Loucy (cell line): ENCODE results near the gene FAM193A.

Experiments
- H2AFZ ChIP-seq: fragments of 200-600 bp; sonication (generic); 2 replicates; pipeline ENCODE4 v1.6.0; 2016; ENCODE audit warnings: antibody characterized with exemption, mild to moderate bottlenecking, low read length, moderate library complexity
- H3F3A ChIP-seq: fragments of 200-600 bp; 2 replicates; pipeline ENCODE4 v1.6.0; 2016; ENCODE audit warnings: antibody characterized with exemption, low read depth, mild to moderate bottlenecking
- H3K27me3 ChIP-seq: fragments of 200-600 bp; sonication (generic); 2 replicates; pipeline ENCODE4 v1.6.1; 2014; ENCODE audit warnings: low read length, mild to moderate bottlenecking; ENCODE audit not compliant: insufficient read depth, poor library complexity, severe bottlenecking
- H3K36me3 ChIP-seq: fragments of 200-600 bp; sonication (generic); 2 replicates; pipeline ENCODE4 v1.6.1; 2016; ENCODE audit warnings: low read length; ENCODE audit not compliant: insufficient read depth
- H3K4me1 ChIP-seq: fragments of 200-600 bp; sonication (generic); 2 replicates; pipeline ENCODE4 v1.5.1; 2014; ENCODE audit warnings: low read length, mild to moderate bottlenecking; ENCODE audit not compliant: insufficient read depth, poor library complexity, severe bottlenecking
- H3K4me2 ChIP-seq: fragments of 200-600 bp; sonication (generic); 2 replicates; pipeline ENCODE4 v1.6.0; 2014; ENCODE audit warnings: antibody characterized with exemption, low read length, low read depth, mild to moderate bottlenecking; ENCODE audit not compliant: poor library complexity, severe bottlenecking
- H3K4me3 ChIP-seq: fragments of 200-600 bp; sonication (generic); 2 replicates; pipeline ENCODE4 v1.5.1; 2014; ENCODE audit warnings: low read length, mild to moderate bottlenecking, mixed read lengths; ENCODE audit not compliant: poor library complexity, severe bottlenecking
- H3K79me2 ChIP-seq: fragments of 200-600 bp; sonication (generic); 2 replicates; pipeline ENCODE4 v1.6.1; 2014; ENCODE audit warnings: low read length; ENCODE audit not compliant: insufficient read depth
- H3K9ac ChIP-seq: fragments of 200-600 bp; sonication (generic); 2 replicates; pipeline ENCODE4 v1.6.0; 2014; ENCODE audit warnings: mild to moderate bottlenecking, low read depth, low read length, moderate library complexity; ENCODE audit not compliant: poor library complexity, severe bottlenecking
- H3K9me2 ChIP-seq: fragments of 200-600 bp; sonication (generic); replicated peaks from 2 replicates; pipeline ENCODE4 v1.6.1; 2016; ENCODE audit warnings: low read depth, low read length, mixed read lengths
- H3K9me3 ChIP-seq: fragments of 200-600 bp; sonication (generic); 2 replicates; pipeline ENCODE4 v1.6.1; 2014; ENCODE audit warnings: mild to moderate bottlenecking, antibody characterized with exemption, low read length, low read depth; ENCODE audit not compliant: insufficient read depth
- H4K20me1 ChIP-seq: fragments of 200-600 bp; sonication (generic); 2 replicates; pipeline ENCODE4 v1.6.0; 2014; ENCODE audit warnings: antibody characterized with exemption, low read length, mild to moderate bottlenecking; ENCODE audit not compliant: insufficient read depth, poor library complexity, severe bottlenecking
- EZH2phosphoT487 ChIP-seq: fragments of 200-600 bp; IDR thresholded peaks from 2 replicates; pipeline ENCODE4 v1.6.1; 2018; ENCODE audit warnings: antibody characterized with exemption, mild to moderate bottlenecking, moderate library complexity, borderline replicate concordance
- TF ChIP-seq, protein P1 (sequence below): fragments of 200-600 bp; sonication (generic); conservative IDR thresholded peaks from 2 replicates; pipeline ENCODE4 v1.5.1; 2014; ENCODE audit warnings: mild to moderate bottlenecking, antibody characterized with exemption, low read length

The FAM193A gene

DNA sequence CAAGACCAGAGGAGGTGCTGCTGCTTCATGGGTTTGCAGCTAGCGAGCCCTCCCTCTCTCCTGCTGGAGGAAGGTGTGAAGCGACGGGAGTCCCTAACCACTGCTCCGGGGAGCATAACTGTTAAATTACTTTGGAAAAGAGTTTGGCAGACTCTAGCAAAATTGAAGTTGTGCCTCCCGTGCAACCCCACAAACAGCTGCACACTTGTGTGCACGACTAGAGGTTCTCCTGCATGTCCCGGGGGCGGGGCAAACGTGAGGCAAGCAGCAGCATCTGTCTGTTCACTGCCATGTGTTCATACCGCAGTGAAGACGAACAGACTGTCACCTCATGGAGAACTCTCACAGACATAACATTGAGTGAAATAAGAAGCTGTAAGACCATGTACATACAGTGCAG, 185.1 kb downstream of the FAM193A start:
- no peak overlapping the region for H3K4me2 ChIP-seq
- no peaks in the 10 kb centered on the region for H3K9me3 ChIP-seq
- no peaks in the 10 kb centered on the region for H3K79me2 ChIP-seq
- TF ChIP-seq, protein P1, sequence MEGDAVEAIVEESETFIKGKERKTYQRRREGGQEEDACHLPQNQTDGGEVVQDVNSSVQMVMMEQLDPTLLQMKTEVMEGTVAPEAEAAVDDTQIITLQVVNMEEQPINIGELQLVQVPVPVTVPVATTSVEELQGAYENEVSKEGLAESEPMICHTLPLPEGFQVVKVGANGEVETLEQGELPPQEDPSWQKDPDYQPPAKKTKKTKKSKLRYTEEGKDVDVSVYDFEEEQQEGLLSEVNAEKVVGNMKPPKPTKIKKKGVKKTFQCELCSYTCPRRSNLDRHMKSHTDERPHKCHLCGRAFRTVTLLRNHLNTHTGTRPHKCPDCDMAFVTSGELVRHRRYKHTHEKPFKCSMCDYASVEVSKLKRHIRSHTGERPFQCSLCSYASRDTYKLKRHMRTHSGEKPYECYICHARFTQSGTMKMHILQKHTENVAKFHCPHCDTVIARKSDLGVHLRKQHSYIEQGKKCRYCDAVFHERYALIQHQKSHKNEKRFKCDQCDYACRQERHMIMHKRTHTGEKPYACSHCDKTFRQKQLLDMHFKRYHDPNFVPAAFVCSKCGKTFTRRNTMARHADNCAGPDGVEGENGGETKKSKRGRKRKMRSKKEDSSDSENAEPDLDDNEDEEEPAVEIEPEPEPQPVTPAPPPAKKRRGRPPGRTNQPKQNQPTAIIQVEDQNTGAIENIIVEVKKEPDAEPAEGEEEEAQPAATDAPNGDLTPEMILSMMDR: no peak
- TF ChIP-seq EZH2phosphoT487: no peak
- no peaks in the 10 kb centered on the region for H3F3A ChIP-seq
- H3K9ac ChIP-seq: no peak overlapping the region
- peaks cover 3% of the 10 kb centered on the region for H4K20me1 ChIP-seq
- no peaks in the 10 kb centered on the region for H3K9me2 ChIP-seq
- H3K27me3 ChIP-seq: no peaks in the 10 kb centered on the region
- peaks cover 45% of the 10 kb centered on the region; the same call in 1 of the 2 replicates for H3K36me3 ChIP-seq
- H3K4me1 ChIP-seq: no peaks in the 10 kb centered on the region
- H3K4me3 ChIP-seq: no peak overlapping the region
- H2AFZ ChIP-seq: no peak overlapping the region

DNA sequence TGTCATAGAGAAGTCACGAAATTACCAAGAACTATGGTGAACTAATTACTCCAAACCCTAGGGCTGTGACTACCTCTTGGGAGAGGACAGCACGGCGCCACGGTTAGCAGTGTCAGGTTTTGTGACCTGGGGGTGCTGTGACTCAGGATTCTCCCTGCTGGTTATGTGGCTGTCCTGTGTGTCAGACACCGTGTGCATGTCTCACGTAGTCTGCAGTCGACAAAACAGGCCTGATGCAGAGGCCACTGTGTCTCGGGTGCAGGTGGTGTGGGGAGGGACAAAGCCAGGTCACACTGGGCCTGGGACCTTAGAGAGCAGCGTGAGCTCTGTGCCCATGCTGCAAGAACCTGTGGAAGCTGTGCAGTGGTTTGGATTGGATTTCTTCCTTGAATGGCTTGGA, 185.6 kb downstream of the FAM193A start:
- H3K9me3 ChIP-seq: no peaks in the 10 kb centered on the region
- H3K79me2 ChIP-seq: no peaks in the 10 kb centered on the region
- peaks cover 41% of the 10 kb centered on the region; the same call in 1 of the 2 replicates for H3K36me3 ChIP-seq
- H4K20me1 ChIP-seq: peaks cover 3% of the 10 kb centered on the region
- no peak overlapping the region for H3K4me3 ChIP-seq
- H3K4me2 ChIP-seq: no peak overlapping the region
- no peaks in the 10 kb centered on the region for H3K4me1 ChIP-seq
- no peaks in the 10 kb centered on the region for H3K27me3 ChIP-seq
- TF ChIP-seq, protein P1: no peak
- no peak for TF ChIP-seq EZH2phosphoT487
- no peaks in the 10 kb centered on the region for H3F3A ChIP-seq
- no peaks in the 10 kb centered on the region for H3K9me2 ChIP-seq
- no peak overlapping the region for H3K9ac ChIP-seq
- H2AFZ ChIP-seq: no peak overlapping the region

DNA sequence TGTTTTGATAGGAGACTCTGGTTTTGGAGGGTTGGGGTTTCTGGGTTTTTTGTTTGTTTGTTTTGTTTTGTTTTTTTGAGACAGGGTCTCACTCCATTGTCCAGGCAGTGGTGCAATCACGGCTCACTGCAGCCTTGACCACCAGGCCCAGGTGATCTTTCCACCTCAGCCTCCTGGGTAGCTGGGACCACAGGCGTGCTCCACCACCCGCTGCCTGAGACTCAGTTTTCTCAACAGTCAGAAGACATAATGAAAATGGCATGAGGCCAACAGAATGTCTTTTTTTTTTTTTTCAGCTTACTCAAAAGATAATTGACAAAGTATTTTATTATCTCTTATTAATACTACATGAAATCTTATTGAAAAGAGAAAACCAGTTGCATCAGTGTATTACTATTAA, 187.3 kb downstream of the FAM193A start:
- TF ChIP-seq, protein P1: no peak
- TF ChIP-seq EZH2phosphoT487: no peak
- H3K9me3 ChIP-seq: no peaks in the 10 kb centered on the region
- H3K27me3 ChIP-seq: no peaks in the 10 kb centered on the region
- no peak overlapping the region for H3K9ac ChIP-seq
- H3F3A ChIP-seq: no peaks in the 10 kb centered on the region
- H3K4me1 ChIP-seq: no peaks in the 10 kb centered on the region
- H2AFZ ChIP-seq: no peak overlapping the region
- H3K36me3 ChIP-seq: peaks cover 29% of the 10 kb centered on the region; the same call in 1 of the 2 replicates
- no peaks in the 10 kb centered on the region for H3K79me2 ChIP-seq
- no peak overlapping the region for H3K4me3 ChIP-seq
- peaks cover 3% of the 10 kb centered on the region for H4K20me1 ChIP-seq
- H3K4me2 ChIP-seq: no peak overlapping the region
- H3K9me2 ChIP-seq: no peaks in the 10 kb centered on the region
